H1 (cell line): ENCODE measurements around the gene C20orf141. TPM values are rescaled to one million over a fixed set of nuclear protein-coding genes. Genes with fewer than 3 reads are reported as not detected.

Experiments used
- CBX8 ChIP-seq: fragments of 300-800, 300-1000 bp; sonication (generic); IDR thresholded peaks from 2 replicates; pipeline ENCODE4 v1.7.1; 2016; ENCODE audit warnings: low read depth, low read length, borderline replicate concordance
- CREB1 ChIP-seq: IDR thresholded peaks from 2 replicates; pipeline ENCODE4 v1.6.1; 2012; ENCODE audit warnings: inconsistent platforms
- FOSL1 ChIP-seq: IDR thresholded peaks from 2 replicates; pipeline ENCODE4 v1.6.1; 2011; ENCODE audit warnings: mild to moderate bottlenecking, low read depth, low read length, moderate library complexity; ENCODE audit not compliant: insufficient read depth
- JUND ChIP-seq: IDR thresholded peaks from 2 replicates; pipeline ENCODE4 v1.6.1; 2011; ENCODE audit warnings: mild to moderate bottlenecking, improper control_type of control experiment, low read length
- POU5F1 ChIP-seq: IDR thresholded peaks from 2 replicates; pipeline ENCODE4 v1.6.1; 2011; ENCODE audit warnings: low read depth, mild to moderate bottlenecking, low read length, moderate library complexity
- TCF12 ChIP-seq: IDR thresholded peaks from 2 replicates; pipeline ENCODE4 v1.6.1; 2011; ENCODE audit warnings: low read depth, mild to moderate bottlenecking, low read length
- TEAD4 ChIP-seq: IDR thresholded peaks from 2 replicates; pipeline ENCODE4 v1.6.1; 2012; ENCODE audit warnings: low read depth, low read length, inconsistent platforms, mixed read lengths
- ZNF274 ChIP-seq: IDR thresholded peaks from 2 replicates; pipeline ENCODE4 v1.7.0; 2012; ENCODE audit warnings: low read length, borderline replicate concordance; ENCODE audit errors: extremely low read depth
- polyA plus RNA-seq, 7 experiments: library from polyadenylated mRNA; depleted of rRNA in 3 of 7; stranded (reverse) in 5 of 7; unstranded in 2 of 7; fragments of >200 nt in 5 of 7; fragments of 200-250 nt in 2 of 7; gene quantifications; 1 replicate in 5 of 7; 2 replicates in 1 of 7; 4 replicates in 1 of 7; pipeline versions ENCODE4 v1.2.1 to v1.2.3, GENCODE V29; 2011 to 2013; ENCODE audit warnings: missing spikeins in 2 of 7, mixed read lengths in 2 of 7
- total RNA-seq: library from RNA; stranded (reverse); fragmentation: NEBNext Ultra II Directional; extraction: Animal tissue kit (Norgen Biotek cat#: 25700); gene quantifications from 2 replicates; pipeline ENCODE4 v1.2.1, GENCODE V29; 2021
- TF ChIP-seq, protein P1 (sequence below): fragments of 300-600 bp; sonication (generic); IDR thresholded peaks from 2 replicates; pipeline ENCODE4 v1.7.1; 2012; ENCODE audit warnings: low read length, moderate library complexity, mild to moderate bottlenecking, inconsistent platforms; ENCODE audit not compliant: insufficient replicate concordance

The C20orf141 gene
- total and polyA plus RNA-seq, 2 of the 8 experiments (the other 6 are each of a cell fraction or from before 2014, with no cell fraction given) = not detected

DNA sequence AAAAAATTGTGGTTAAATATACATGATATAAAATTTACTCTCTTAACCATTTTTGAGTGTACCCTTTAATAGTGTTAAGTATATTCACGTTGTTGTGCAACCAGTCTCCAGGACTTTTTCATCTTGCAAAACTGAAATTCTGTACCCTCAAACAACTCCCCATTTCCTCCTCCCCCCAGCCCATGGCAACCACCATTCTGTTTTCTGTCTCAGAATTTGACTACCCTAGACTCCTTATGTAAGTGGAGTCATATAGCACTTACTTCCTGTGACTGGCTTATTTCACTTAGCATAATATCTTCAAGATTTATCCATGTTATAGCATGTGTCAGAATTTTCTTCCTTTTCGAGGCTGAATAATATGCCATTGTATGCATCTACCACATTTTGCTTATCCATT lies 30.8 kb downstream of the C20orf141 start (continued):
- TF ChIP-seq, protein P1, sequence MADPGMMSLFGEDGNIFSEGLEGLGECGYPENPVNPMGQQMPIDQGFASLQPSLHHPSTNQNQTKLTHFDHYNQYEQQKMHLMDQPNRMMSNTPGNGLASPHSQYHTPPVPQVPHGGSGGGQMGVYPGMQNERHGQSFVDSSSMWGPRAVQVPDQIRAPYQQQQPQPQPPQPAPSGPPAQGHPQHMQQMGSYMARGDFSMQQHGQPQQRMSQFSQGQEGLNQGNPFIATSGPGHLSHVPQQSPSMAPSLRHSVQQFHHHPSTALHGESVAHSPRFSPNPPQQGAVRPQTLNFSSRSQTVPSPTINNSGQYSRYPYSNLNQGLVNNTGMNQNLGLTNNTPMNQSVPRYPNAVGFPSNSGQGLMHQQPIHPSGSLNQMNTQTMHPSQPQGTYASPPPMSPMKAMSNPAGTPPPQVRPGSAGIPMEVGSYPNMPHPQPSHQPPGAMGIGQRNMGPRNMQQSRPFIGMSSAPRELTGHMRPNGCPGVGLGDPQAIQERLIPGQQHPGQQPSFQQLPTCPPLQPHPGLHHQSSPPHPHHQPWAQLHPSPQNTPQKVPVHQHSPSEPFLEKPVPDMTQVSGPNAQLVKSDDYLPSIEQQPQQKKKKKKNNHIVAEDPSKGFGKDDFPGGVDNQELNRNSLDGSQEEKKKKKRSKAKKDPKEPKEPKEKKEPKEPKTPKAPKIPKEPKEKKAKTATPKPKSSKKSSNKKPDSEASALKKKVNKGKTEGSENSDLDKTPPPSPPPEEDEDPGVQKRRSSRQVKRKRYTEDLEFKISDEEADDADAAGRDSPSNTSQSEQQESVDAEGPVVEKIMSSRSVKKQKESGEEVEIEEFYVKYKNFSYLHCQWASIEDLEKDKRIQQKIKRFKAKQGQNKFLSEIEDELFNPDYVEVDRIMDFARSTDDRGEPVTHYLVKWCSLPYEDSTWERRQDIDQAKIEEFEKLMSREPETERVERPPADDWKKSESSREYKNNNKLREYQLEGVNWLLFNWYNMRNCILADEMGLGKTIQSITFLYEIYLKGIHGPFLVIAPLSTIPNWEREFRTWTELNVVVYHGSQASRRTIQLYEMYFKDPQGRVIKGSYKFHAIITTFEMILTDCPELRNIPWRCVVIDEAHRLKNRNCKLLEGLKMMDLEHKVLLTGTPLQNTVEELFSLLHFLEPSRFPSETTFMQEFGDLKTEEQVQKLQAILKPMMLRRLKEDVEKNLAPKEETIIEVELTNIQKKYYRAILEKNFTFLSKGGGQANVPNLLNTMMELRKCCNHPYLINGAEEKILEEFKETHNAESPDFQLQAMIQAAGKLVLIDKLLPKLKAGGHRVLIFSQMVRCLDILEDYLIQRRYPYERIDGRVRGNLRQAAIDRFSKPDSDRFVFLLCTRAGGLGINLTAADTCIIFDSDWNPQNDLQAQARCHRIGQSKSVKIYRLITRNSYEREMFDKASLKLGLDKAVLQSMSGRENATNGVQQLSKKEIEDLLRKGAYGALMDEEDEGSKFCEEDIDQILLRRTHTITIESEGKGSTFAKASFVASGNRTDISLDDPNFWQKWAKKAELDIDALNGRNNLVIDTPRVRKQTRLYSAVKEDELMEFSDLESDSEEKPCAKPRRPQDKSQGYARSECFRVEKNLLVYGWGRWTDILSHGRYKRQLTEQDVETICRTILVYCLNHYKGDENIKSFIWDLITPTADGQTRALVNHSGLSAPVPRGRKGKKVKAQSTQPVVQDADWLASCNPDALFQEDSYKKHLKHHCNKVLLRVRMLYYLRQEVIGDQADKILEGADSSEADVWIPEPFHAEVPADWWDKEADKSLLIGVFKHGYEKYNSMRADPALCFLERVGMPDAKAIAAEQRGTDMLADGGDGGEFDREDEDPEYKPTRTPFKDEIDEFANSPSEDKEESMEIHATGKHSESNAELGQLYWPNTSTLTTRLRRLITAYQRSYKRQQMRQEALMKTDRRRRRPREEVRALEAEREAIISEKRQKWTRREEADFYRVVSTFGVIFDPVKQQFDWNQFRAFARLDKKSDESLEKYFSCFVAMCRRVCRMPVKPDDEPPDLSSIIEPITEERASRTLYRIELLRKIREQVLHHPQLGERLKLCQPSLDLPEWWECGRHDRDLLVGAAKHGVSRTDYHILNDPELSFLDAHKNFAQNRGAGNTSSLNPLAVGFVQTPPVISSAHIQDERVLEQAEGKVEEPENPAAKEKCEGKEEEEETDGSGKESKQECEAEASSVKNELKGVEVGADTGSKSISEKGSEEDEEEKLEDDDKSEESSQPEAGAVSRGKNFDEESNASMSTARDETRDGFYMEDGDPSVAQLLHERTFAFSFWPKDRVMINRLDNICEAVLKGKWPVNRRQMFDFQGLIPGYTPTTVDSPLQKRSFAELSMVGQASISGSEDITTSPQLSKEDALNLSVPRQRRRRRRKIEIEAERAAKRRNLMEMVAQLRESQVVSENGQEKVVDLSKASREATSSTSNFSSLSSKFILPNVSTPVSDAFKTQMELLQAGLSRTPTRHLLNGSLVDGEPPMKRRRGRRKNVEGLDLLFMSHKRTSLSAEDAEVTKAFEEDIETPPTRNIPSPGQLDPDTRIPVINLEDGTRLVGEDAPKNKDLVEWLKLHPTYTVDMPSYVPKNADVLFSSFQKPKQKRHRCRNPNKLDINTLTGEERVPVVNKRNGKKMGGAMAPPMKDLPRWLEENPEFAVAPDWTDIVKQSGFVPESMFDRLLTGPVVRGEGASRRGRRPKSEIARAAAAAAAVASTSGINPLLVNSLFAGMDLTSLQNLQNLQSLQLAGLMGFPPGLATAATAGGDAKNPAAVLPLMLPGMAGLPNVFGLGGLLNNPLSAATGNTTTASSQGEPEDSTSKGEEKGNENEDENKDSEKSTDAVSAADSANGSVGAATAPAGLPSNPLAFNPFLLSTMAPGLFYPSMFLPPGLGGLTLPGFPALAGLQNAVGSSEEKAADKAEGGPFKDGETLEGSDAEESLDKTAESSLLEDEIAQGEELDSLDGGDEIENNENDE = no peak
- TF ChIP-seq FOSL1 (no peak), TEAD4 (no peak), TCF12 (no peak), ZNF274 (no peak), POU5F1 (no peak), CREB1 (no peak), CBX8 (no peak), JUND (no peak)
